Gastroesophageal sphincter (tissue), 4 donors: Measurements from ENCODE around the gene MCF2L2. TPM values are rescaled to one million over a fixed set of nuclear protein-coding genes. Genes with fewer than 3 reads are reported as not detected.
"Not testable (repeated sequence)": the region's sequence is repeated elsewhere in the genome, so short reads cannot be mapped to it uniquely, and the experiment has no call there.

ENCODE experiments used
- ATAC-seq: fragments of 150-250 bp; one replicate; pipeline ENCODE4 v1.9.1; 2016; ENCODE audit warnings: mild to moderate bottlenecking, moderate library complexity
- H3K27ac ChIP-seq, 4 donors: fragments of 200-600 bp; sonication (generic) in 3 of 4; 1 replicate in 3 of 4; 2 replicates in 1 of 4; pipeline ENCODE4 v1.5.1; 2016 to 2019
- H3K27me3 ChIP-seq: fragments of 200-600 bp; sonication (generic); one replicate; pipeline ENCODE4 v1.5.1; 2019
- H3K36me3 ChIP-seq, 2 donors: fragments of 200-600 bp; sonication (generic); one replicate each; pipeline ENCODE4 v1.5.1; 2019; ENCODE audit warnings: control low read depth in 1 of 2
- H3K4me1 ChIP-seq, 3 donors: fragments of 200-600 bp; sonication (generic); 1 replicate in 2 of 3; 2 replicates in 1 of 3; pipeline ENCODE4 v1.5.1; 2016 to 2019; ENCODE audit warnings: control low read depth in 2 of 3
- H3K4me3 ChIP-seq, 2 donors: fragments of 200-600 bp; sonication (generic); one replicate each; pipeline ENCODE4 v1.5.1; 2019; ENCODE audit warnings: mild to moderate bottlenecking in 1 of 2, moderate library complexity in 1 of 2
- H3K9me3 ChIP-seq, 3 donors: fragments of 200-600 bp; sonication (generic); one replicate each; pipeline ENCODE4 v1.5.1; 2017 to 2019; ENCODE audit warnings: control low read depth in 2 of 3
- CTCF ChIP-seq, 4 experiments: fragments of 200-600 bp in 2 of 4; fragments of 450-650 bp in 2 of 4; sonication (generic) in 1 of 4; IDR thresholded peaks; one replicate each; pipeline ENCODE4 v1.5.1; 2017 to 2019; ENCODE audit warnings: antibody characterized with exemption in 4 of 4, mild to moderate bottlenecking in 2 of 4, moderate library complexity in 2 of 4
- EP300 ChIP-seq: sonication (generic); formaldehyde crosslinking; IDR thresholded peaks from one replicate; pipeline ENCODE4 v1.6.1; 2017; ENCODE audit warnings: antibody characterized with exemption, mild to moderate bottlenecking
- POLR2A ChIP-seq, 2 donors: fragments of 450-650 bp; IDR thresholded peaks; one replicate each; pipeline ENCODE4 v1.6.1; 2017; ENCODE audit warnings: antibody characterized with exemption in 2 of 2, mild to moderate bottlenecking in 2 of 2, moderate library complexity in 1 of 2
- POLR2AphosphoS5 ChIP-seq: sonication (generic); formaldehyde crosslinking; IDR thresholded peaks from one replicate; pipeline ENCODE4 v1.6.1; 2017; ENCODE audit warnings: antibody characterized with exemption
- WGBS, 2 donors: methylation state at CpG; one replicate each; pipeline ENCODE4 v1.1.5; 2018; ENCODE audit warnings: low coverage in 1 of 2; 5-methylcytosine and 5-hydroxymethylcytosine counted together
- total RNA-seq, 4 donors: library from RNA; depleted of rRNA; stranded (reverse); fragments of >200 nt; gene quantifications; one replicate each; pipeline ENCODE4 v1.1.0, GENCODE V29; 2016

MCF2L2 gene
- total RNA-seq, 4 donors from 2014 or later, result 0.67 to 4.0 (median 2.7) TPM

GRCh38 chr3:183239046-183239445 is 189.4 kb downstream of the MCF2L2 start:
- 64 to 80% methylated on average over 2 to 5 of the region's 5 CpGs for WGBS, 2 donors
- no peak for TF ChIP-seq POLR2A (IDR thresholded peaks at IDR 0.05)
- TF ChIP-seq CTCF (IDR thresholded peaks at IDR 0.05), result no peak
- TF ChIP-seq EP300, result no peak
- TF ChIP-seq POLR2AphosphoS5, result no peak
- Histone ChIP-seq H3K4me1 (no peaks in the 10 kb centered on the region), H3K36me3 (no peaks in the 10 kb centered on the region), H3K27me3 (peaks cover 13% of the 10 kb centered on the region), H3K4me3 (no peak overlapping the region), H3K9me3 (peaks cover 0 to 16% (median 0%) of the 10 kb centered on the region in 3 donors), H3K27ac (no peak overlapping the region)
- ATAC-seq, result no peak

DNA sequence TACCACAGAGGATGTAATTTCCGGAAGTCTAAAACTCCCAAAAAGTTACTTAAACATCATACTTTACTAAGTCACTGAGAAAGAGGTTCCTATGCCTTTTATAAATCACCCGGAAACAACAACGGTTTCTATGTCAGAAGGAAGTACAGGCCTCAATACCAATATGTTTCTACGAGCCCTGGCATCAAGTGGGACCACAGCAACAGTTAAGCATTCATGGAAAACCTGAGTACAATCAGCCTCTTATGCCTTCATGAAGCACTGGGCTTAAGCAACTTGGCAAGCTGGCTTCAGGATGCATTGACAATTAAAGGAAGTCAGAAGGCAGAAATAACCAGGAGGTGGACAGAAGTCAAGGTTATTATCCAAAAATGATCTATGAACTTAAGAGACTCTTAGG is 194.5 kb downstream of the MCF2L2 start:
- WGBS, 2 donors, result 46 to 53% methylated on average over 4 of the region's 4 CpGs
- Histone ChIP-seq H3K27me3 (peaks cover 10% of the 10 kb centered on the region), H3K27ac (no peak overlapping the region), H3K4me1 (no peaks in the 10 kb centered on the region), H3K9me3 (no peaks in the 10 kb centered on the region), H3K36me3 (no peaks in the 10 kb centered on the region), H3K4me3 (no peak overlapping the region)
- ATAC-seq, result no peak
- TF ChIP-seq EP300, result no peak
- TF ChIP-seq POLR2AphosphoS5, result no peak
- no peak for TF ChIP-seq CTCF (IDR thresholded peaks at IDR 0.05)
- TF ChIP-seq POLR2A (IDR thresholded peaks at IDR 0.05), result no peak

- Histone ChIP-seq H3K36me3 (no peaks in the 10 kb centered on the region), H3K27me3 (peaks cover 4% of the 10 kb centered on the region), H3K4me1 (no peaks in the 10 kb centered on the region), H3K4me3 (no peak overlapping the region), H3K9me3 (no peaks in the 10 kb centered on the region), H3K27ac (no peak overlapping the region)
- TF ChIP-seq CTCF (IDR thresholded peaks at IDR 0.05), result no peak
- no peak for TF ChIP-seq POLR2A (IDR thresholded peaks at IDR 0.05)
- no peak for ATAC-seq
- 80 to 89% methylated on average over 3 of the region's 3 CpGs for WGBS, 2 donors
These were observed 197.6 kb downstream of the MCF2L2 start for GRCh38 chr3:183230826-183231225.

GRCh38 chr3:183230251-183230650 is 198.2 kb downstream of the MCF2L2 start:
- H3K4me3 ChIP-seq, H3K27ac ChIP-seq, ATAC-seq, H3K4me1 ChIP-seq, H3K36me3 ChIP-seq, H3K9me3 ChIP-seq, H3K27me3 ChIP-seq: not testable (repeated sequence)
- WGBS, 2 donors, result 83 to 96% methylated on average over 4 to 8 of the region's 8 CpGs

- H3K4me3 ChIP-seq, result no peak overlapping the region
- WGBS, 2 donors, result 100% methylated on average over 1 of the region's 1 CpG; no CpG with 5 or more reads in 1 of the 2 donors
- H3K27ac ChIP-seq, result no peak overlapping the region
- H3K27me3 ChIP-seq, result peaks cover 9% of the 10 kb centered on the region
- no peaks in the 10 kb centered on the region for H3K36me3 ChIP-seq
- TF ChIP-seq EP300 (no peak), CTCF (IDR thresholded peaks at IDR 0.05) (no peak), POLR2A (IDR thresholded peaks at IDR 0.05) (no peak), POLR2AphosphoS5 (no peak)
- ATAC-seq, result no peak
- H3K4me1 ChIP-seq, result no peaks in the 10 kb centered on the region
- no peaks in the 10 kb centered on the region for H3K9me3 ChIP-seq
These were observed 199.2 kb downstream of the MCF2L2 start for GRCh38 chr3:183229178-183229577.

DNA sequence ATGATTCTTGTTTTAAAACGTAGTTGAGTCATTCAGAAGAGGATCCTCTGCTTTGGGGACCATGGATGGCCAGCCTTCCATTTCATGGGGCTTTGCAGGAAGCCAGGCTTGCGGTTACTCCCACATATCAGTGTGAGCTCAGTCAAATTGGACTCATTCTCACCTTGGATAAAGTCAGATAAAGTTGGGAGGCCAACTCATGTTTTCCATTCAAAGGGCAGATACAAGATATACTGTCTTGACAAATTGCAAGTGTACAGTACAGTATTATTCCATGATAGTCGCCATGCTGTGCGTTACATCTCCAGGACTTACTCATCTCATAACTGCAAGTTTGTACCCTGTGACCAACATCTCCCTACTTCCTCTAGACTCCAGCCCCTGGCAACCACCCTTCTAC is 200.8 kb downstream of the MCF2L2 start:
- H3K27me3 ChIP-seq, result peaks cover 14% of the 10 kb centered on the region
- no peaks in the 10 kb centered on the region for H3K4me1 ChIP-seq
- no peak for ATAC-seq
- TF ChIP-seq EP300, result no peak
- TF ChIP-seq POLR2AphosphoS5, result no peak
- TF ChIP-seq POLR2A (IDR thresholded peaks at IDR 0.05), result no peak
- no peak for TF ChIP-seq CTCF (IDR thresholded peaks at IDR 0.05)
- H3K36me3 ChIP-seq, result no peaks in the 10 kb centered on the region
- H3K27ac ChIP-seq, result no peak overlapping the region
- no peak overlapping the region for H3K4me3 ChIP-seq
- 88 to 91% methylated on average over 4 of the region's 4 CpGs for WGBS, 2 donors
- H3K9me3 ChIP-seq, result no peaks in the 10 kb centered on the region
